GM19099 (cell line): ENCODE measurements around the gene WNT3A.

Experiments used
- POLR2A ChIP-seq: IDR thresholded peaks from 3 replicates; pipeline ENCODE4 v1.6.1; 2011; ENCODE audit warnings: low read depth; ENCODE audit not compliant: insufficient read length; ENCODE audit errors: extremely low read depth

WNT3A gene

GRCh38 chr1:228066891-228067654, 60.3 kb downstream of the WNT3A start:
- no peak for TF ChIP-seq POLR2A

DNA sequence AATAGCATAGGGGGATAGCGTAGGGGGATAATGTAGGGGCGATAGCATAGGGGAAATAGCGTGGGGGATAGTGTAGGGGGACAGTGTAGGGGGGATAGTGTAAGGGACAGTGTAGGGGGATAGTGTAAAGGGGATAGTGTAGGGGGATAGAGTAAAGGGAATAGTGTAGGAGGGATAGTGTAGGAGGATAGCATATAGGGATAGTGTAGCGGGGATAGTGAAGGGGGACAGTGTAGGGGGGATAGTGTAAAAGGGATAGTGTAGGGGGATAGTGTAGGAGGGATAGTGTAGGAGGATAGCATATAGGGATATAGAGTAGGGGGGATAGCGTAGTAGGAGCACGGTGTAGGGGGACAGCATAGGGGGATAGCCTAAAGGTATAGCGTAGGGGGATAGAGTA, 61.6 kb downstream of the WNT3A start:
- no peak for TF ChIP-seq POLR2A

GRCh38 chr1:228070173-228070572, 63.4 kb downstream of the WNT3A start:
- TF ChIP-seq POLR2A = no peak

- no peak for TF ChIP-seq POLR2A
Observed at GRCh38 chr1:228070851-228071250, 64.1 kb downstream of the WNT3A start.

GRCh38 chr1:228071839-228072657, 65.2 kb downstream of the WNT3A start:
- no peak for TF ChIP-seq POLR2A

- TF ChIP-seq POLR2A = no peak
Observed at GRCh38 chr1:228072658-228073043, 65.9 kb downstream of the WNT3A start.

DNA sequence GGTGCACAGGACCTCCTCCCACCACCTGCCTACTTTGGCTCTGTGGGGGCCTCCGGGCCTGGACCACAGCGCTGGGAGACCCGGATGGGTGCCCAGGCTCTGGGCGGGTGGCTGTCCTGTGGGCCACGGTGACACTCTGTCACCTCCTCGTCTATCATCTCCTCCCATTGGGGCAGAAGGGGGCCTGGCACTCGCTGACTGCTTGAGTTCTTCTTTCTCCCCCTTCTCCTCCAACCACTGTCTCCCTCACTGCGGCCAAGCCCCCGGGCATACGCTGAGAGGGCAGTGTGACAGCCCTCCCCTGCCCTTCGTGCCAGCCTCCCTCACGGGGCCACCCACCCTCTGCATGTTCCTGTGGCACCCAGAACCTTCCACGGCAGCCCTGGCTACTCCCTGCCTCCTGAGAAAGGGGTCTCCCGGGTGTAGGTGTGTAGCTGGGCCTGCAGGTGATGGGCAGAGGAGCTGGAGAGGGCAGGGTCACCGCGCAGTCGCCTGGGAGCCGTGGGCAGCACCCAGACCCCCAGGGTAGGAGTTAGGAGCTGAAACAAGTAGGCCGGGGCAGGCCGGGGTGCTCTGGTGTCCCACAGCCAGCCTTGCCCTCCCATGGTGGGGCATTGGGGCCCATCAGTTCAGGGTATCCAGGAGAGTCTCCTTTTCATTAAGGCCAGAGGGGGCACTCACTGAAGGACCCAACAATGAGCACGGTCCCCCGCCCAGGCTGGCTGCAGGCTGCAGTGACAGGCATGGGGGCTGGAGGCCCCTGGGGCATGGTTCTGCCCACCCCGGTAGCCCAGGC, 66.5 kb downstream of the WNT3A start:
- TF ChIP-seq POLR2A = no peak

DNA sequence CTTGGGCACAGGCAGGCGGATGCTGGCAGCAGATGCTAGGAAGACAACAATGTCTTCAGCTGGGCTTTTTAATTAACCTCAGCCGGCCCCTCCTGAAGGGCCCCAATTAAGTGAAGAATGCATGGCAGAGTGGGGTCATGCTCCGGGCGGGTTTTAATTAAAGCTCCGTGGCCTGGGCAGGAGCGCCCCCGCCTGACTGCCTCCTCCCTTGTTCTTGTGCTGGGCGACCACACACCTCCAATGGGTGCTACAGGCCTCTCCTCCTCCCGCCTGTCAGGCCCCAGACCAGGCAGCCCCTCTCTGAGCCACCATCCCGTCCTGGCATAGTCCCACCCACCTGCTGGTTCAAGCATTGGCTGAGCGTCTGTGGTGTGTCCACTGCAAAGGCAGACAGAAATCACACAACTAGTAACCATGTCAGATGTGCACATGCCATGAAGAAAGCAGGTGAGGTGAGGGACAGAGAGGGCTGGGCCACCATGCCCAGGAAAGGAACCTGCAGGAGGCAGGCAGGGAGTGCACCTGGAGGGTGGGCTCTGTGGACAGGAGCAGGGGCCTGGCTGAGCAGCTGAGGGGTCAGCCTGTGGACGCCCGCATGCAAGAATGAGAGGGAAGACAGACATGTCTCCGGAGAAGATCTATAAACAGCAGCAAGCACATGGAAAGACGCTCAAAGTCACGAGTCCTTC, 67.2 kb downstream of the WNT3A start:
- no peak for TF ChIP-seq POLR2A

DNA sequence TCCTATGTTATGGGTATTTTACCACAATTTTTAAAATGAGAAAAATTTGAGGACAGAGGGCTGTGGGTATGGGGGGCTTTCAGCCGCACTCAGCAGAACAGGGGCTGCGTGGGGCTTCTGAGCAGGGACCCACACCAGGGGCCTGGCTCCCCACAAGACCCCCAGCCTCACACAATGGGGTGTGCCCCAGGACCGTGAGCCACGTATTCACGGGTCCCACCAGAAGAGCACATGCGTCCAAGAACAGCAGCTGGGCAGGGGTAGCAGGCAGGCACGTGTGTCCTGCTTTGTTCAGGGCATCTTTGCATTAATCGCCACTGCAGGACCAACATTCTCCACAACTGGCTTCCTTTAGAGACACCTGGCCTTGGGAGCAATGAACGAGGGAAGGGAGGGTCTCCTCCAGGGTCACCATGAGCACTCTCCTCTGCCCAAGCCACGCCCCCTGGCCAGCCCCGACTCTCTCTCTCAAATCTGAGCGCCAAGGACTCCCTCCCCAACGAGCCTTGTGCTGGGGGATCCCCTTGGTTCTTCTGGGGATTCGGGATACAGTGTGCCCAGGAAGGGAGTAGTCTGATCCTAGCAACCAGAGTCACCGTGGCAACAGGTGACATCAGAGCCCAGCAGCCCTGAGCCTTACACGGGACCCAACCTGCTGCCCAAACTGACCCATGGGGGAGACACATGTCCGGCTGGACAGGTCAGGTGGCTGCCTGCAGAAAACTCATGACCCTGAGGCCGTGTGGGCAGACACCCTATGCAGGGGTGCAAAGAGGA, 68.3 kb downstream of the WNT3A start:
- no peak for TF ChIP-seq POLR2A

- no peak for TF ChIP-seq POLR2A
Observed at GRCh38 chr1:228075801-228076271, 69.0 kb downstream of the WNT3A start.

- no peak for TF ChIP-seq POLR2A
Observed at GRCh38 chr1:228076796-228077430, 70.1 kb downstream of the WNT3A start.

GRCh38 chr1:228077565-228078330, 71.0 kb downstream of the WNT3A start:
- TF ChIP-seq POLR2A = no peak

GRCh38 chr1:228079013-228079412, 72.2 kb downstream of the WNT3A start:
- no peak for TF ChIP-seq POLR2A
